Mucosa of stomach (tissue), 1 donor: ENCODE measurements around the gene DENND5A.

Source experiments
- H3K27me3 ChIP-seq: one replicate; pipeline ENCODE4 v1.7.0; 2013; ENCODE audit warnings: mild to moderate bottlenecking, low read length; ENCODE audit not compliant: control insufficient read depth, insufficient read depth
- H3K36me3 ChIP-seq: one replicate; pipeline ENCODE4 v1.7.0; 2013; ENCODE audit warnings: low read length; ENCODE audit not compliant: control insufficient read depth, insufficient read depth
- H3K4me1 ChIP-seq: one replicate; pipeline ENCODE4 v1.7.0; 2013; ENCODE audit warnings: mild to moderate bottlenecking, low read length; ENCODE audit not compliant: control insufficient read depth, insufficient read depth
- H3K4me3 ChIP-seq: one replicate; pipeline ENCODE4 v1.7.0; 2013; ENCODE audit warnings: low read length
- H3K9ac ChIP-seq: one replicate; pipeline ENCODE4 v1.7.0; 2013; ENCODE audit warnings: mild to moderate bottlenecking, low read length, moderate library complexity
- H3K9me3 ChIP-seq: one replicate; pipeline ENCODE4 v1.7.0; 2013; ENCODE audit warnings: mild to moderate bottlenecking, low read length, moderate library complexity; ENCODE audit not compliant: control insufficient read depth
- donor health status: Pancreatic carcinoma.

The DENND5A gene

GRCh38 chr11:9139628-9140357, 125.4 kb downstream of the DENND5A start:
- Histone ChIP-seq H3K27me3 (no peaks in the 10 kb centered on the region), H3K9me3 (no peaks in the 10 kb centered on the region), H3K4me1 (peaks cover 24% of the 10 kb centered on the region), H3K9ac (no peak overlapping the region), H3K4me3 (no peak overlapping the region), H3K36me3 (no peaks in the 10 kb centered on the region)

GRCh38 chr11:9138612-9139579, 126.3 kb downstream of the DENND5A start:
- Histone ChIP-seq H3K9me3 (no peaks in the 10 kb centered on the region), H3K4me3 (no peak overlapping the region), H3K27me3 (no peaks in the 10 kb centered on the region), H3K4me1 (peaks cover 24% of the 10 kb centered on the region), H3K9ac (no peak overlapping the region), H3K36me3 (no peaks in the 10 kb centered on the region)

GRCh38 chr11:9138133-9138453, 127.1 kb downstream of the DENND5A start:
- H3K9ac ChIP-seq, result no peak overlapping the region
- H3K27me3 ChIP-seq, result no peaks in the 10 kb centered on the region
- no peak overlapping the region for H3K4me3 ChIP-seq
- no peaks in the 10 kb centered on the region for H3K36me3 ChIP-seq
- peaks cover 24% of the 10 kb centered on the region for H3K4me1 ChIP-seq
- H3K9me3 ChIP-seq, result no peaks in the 10 kb centered on the region

GRCh38 chr11:9137293-9138132, 127.6 kb downstream of the DENND5A start:
- Histone ChIP-seq H3K27me3 (no peaks in the 10 kb centered on the region), H3K4me1 (peaks cover 24% of the 10 kb centered on the region), H3K36me3 (no peaks in the 10 kb centered on the region), H3K4me3 (no peak overlapping the region), H3K9me3 (no peaks in the 10 kb centered on the region), H3K9ac (peak overlapping the region; percentile 15)

- Histone ChIP-seq H3K27me3 (no peaks in the 10 kb centered on the region), H3K36me3 (no peaks in the 10 kb centered on the region), H3K9me3 (no peaks in the 10 kb centered on the region), H3K4me1 (peaks cover 24% of the 10 kb centered on the region), H3K4me3 (no peak overlapping the region), H3K9ac (no peak overlapping the region)
Measured at GRCh38 chr11:9136741-9137140, 128.4 kb downstream of the DENND5A start.

- peaks cover 17% of the 10 kb centered on the region for H3K4me1 ChIP-seq
- no peaks in the 10 kb centered on the region for H3K36me3 ChIP-seq
- H3K27me3 ChIP-seq, result no peaks in the 10 kb centered on the region
- H3K4me3 ChIP-seq, result no peak overlapping the region
- H3K9ac ChIP-seq, result no peak overlapping the region
- H3K9me3 ChIP-seq, result no peaks in the 10 kb centered on the region
Measured at GRCh38 chr11:9133956-9134355, 131.2 kb downstream of the DENND5A start.

- peaks cover 3% of the 10 kb centered on the region for H3K4me1 ChIP-seq
- H3K27me3 ChIP-seq, result no peaks in the 10 kb centered on the region
- no peak overlapping the region for H3K4me3 ChIP-seq
- no peaks in the 10 kb centered on the region for H3K36me3 ChIP-seq
- H3K9ac ChIP-seq, result no peak overlapping the region
- no peaks in the 10 kb centered on the region for H3K9me3 ChIP-seq
Measured at GRCh38 chr11:9132203-9132878, 132.8 kb downstream of the DENND5A start.

- H3K4me3 ChIP-seq, result no peak overlapping the region
- no peaks in the 10 kb centered on the region for H3K9me3 ChIP-seq
- no peak overlapping the region for H3K9ac ChIP-seq
- H3K4me1 ChIP-seq, result no peaks in the 10 kb centered on the region
- H3K36me3 ChIP-seq, result no peaks in the 10 kb centered on the region
- no peaks in the 10 kb centered on the region for H3K27me3 ChIP-seq
Measured at GRCh38 chr11:9130297-9130696, 134.9 kb downstream of the DENND5A start.

GRCh38 chr11:9126636-9127035, 138.5 kb downstream of the DENND5A start:
- Histone ChIP-seq H3K27me3 (no peaks in the 10 kb centered on the region), H3K4me3 (no peak overlapping the region), H3K36me3 (no peaks in the 10 kb centered on the region), H3K4me1 (no peaks in the 10 kb centered on the region), H3K9me3 (no peaks in the 10 kb centered on the region), H3K9ac (no peak overlapping the region)

GRCh38 chr11:9125185-9125886, 139.8 kb downstream of the DENND5A start:
- H3K9me3 ChIP-seq, result no peaks in the 10 kb centered on the region
- H3K4me1 ChIP-seq, result no peaks in the 10 kb centered on the region
- H3K9ac ChIP-seq, result no peak overlapping the region
- H3K4me3 ChIP-seq, result no peak overlapping the region
- no peaks in the 10 kb centered on the region for H3K27me3 ChIP-seq
- H3K36me3 ChIP-seq, result no peaks in the 10 kb centered on the region
